Activated CD8-positive, alpha-beta memory T cell treated with anti-CD3 and anti-CD28 coated beads, Interleukin-2, amount 50 U/mL, for 48 hours (primary cell): ENCODE measurements around the gene QRICH2.
A peak's percentile ranks its signal among the peaks of the same experiment; 100 is the strongest.
"Not testable (repeated sequence)": the region's sequence is repeated elsewhere in the genome, so short reads cannot be mapped to it uniquely, and the experiment has no call there.

Source experiments
- DNase-seq: peaks from one replicate; pipeline ENCODE4 v3.0.0-alpha.2; 2020

The QRICH2 gene

GRCh38 chr17:76307966-76308338 lies at the start of gene QRICH2:
QRICH2 (minus strand) TSS chr17:76308276; CDS start chr17:76307998, 278 bp downstream.
- DNase-seq: no peak

GRCh38 chr17:76357597-76358158 lies 49.6 kb upstream of the QRICH2 start:
- no peak for DNase-seq

- DNase-seq: no peak
These were observed 48.9 kb upstream of the QRICH2 start for GRCh38 chr17:76356803-76357456.

GRCh38 chr17:76354747-76355310 lies 46.8 kb upstream of the QRICH2 start:
- DNase-seq: no peak

- no peak for DNase-seq
These were observed 46.2 kb upstream of the QRICH2 start for GRCh38 chr17:76354317-76354729.

GRCh38 chr17:76353599-76354316 lies 45.7 kb upstream of the QRICH2 start, which contains the start of gene PRPSAP1:
PRPSAP1 (minus strand) TSS chr17:76353916; CDS start chr17:76353703, 213 bp downstream.
- peak; percentile 90 for DNase-seq

GRCh38 chr17:76353004-76353598 lies 45.0 kb upstream of the QRICH2 start:
- peak; percentile 65 for DNase-seq

GRCh38 chr17:76351526-76352071 lies 43.5 kb upstream of the QRICH2 start:
- no peak for DNase-seq

- DNase-seq: no peak
These were observed 42.4 kb upstream of the QRICH2 start for GRCh38 chr17:76350463-76350862.

- not testable (repeated sequence) for DNase-seq
These were observed 38.9 kb upstream of the QRICH2 start for GRCh38 chr17:76346936-76347335.

- DNase-seq: no peak
These were observed 37.4 kb upstream of the QRICH2 start for GRCh38 chr17:76345377-76345974.

GRCh38 chr17:76343106-76343505 lies 35.0 kb upstream of the QRICH2 start:
- no peak for DNase-seq

GRCh38 chr17:76341301-76341700 lies 33.2 kb upstream of the QRICH2 start:
- DNase-seq: no peak

GRCh38 chr17:76337413-76337777 lies 29.3 kb upstream of the QRICH2 start:
- DNase-seq: no peak

- DNase-seq: no peak
These were observed 28.8 kb upstream of the QRICH2 start for GRCh38 chr17:76336756-76337412.

GRCh38 chr17:76335716-76336381 lies 27.8 kb upstream of the QRICH2 start:
- DNase-seq: no peak

- no peak for DNase-seq
These were observed 25.8 kb upstream of the QRICH2 start for GRCh38 chr17:76333673-76334505.

- DNase-seq: no peak
These were observed 23.0 kb upstream of the QRICH2 start for GRCh38 chr17:76331083-76331482.

- DNase-seq: no peak
These were observed 21.6 kb upstream of the QRICH2 start for GRCh38 chr17:76329664-76330063.

- DNase-seq: no peak
These were observed 19.6 kb upstream of the QRICH2 start for GRCh38 chr17:76327696-76328095.

- DNase-seq: no peak
These were observed 18.2 kb upstream of the QRICH2 start for GRCh38 chr17:76326306-76326705.
